Prostate gland (tissue), 2 donors: ENCODE data around the gene HBG1. TPM values are rescaled to one million over a fixed set of nuclear protein-coding genes. Genes with fewer than 3 reads are reported as not detected.

ENCODE experiments used
- DNase-seq: peaks from one replicate; pipeline ENCODE4 v3.0.0-alpha.2; 2019; ENCODE audit warnings: low spot score
- H3K27ac ChIP-seq, 2 donors: fragments of 200-600 bp; sonication (generic); 2 replicates each; pipeline ENCODE4 v1.5.1; 2017 to 2019
- H3K27me3 ChIP-seq: fragments of 200-600 bp; sonication (generic); replicated peaks from 2 replicates; pipeline ENCODE4 v1.5.1; 2019; ENCODE audit not compliant: insufficient read depth
- H3K36me3 ChIP-seq, 2 donors: fragments of 200-600 bp; sonication (generic); 1 replicate in 1 of 2; 2 replicates in 1 of 2; pipeline versions ENCODE4 v1.5.1 to v1.8.1; 2017 to 2019
- H3K4me1 ChIP-seq: fragments of 200-600 bp; sonication (generic); replicated peaks from 2 replicates; pipeline ENCODE4 v1.5.1; 2019
- H3K4me3 ChIP-seq, 2 donors: fragments of 200-600 bp; sonication (generic); 2 replicates each; pipeline ENCODE4 v1.5.1; 2017 to 2019
- H3K9me3 ChIP-seq: fragments of 200-600 bp; sonication (generic); 2 replicates; pipeline ENCODE4 v1.5.1; 2017
- CTCF ChIP-seq, 4 experiments: fragments of 200-600 bp in 2 of 4; fragments of 450-650 bp in 2 of 4; sonication (generic) in 2 of 4; IDR thresholded peaks; 1 replicate in 3 of 4; 2 replicates in 1 of 4; pipeline ENCODE4 v1.5.1; 2016 to 2019; ENCODE audit warnings: antibody characterized with exemption in 4 of 4, mild to moderate bottlenecking in 2 of 4, moderate library complexity in 2 of 4
- POLR2A ChIP-seq: fragments of 450-650 bp; IDR thresholded peaks from one replicate; pipeline ENCODE4 v1.6.1; 2016; ENCODE audit warnings: antibody characterized with exemption, mild to moderate bottlenecking
- POLR2AphosphoS5 ChIP-seq: sonication (generic); formaldehyde crosslinking; IDR thresholded peaks from one replicate; pipeline ENCODE4 v1.6.1; 2017; ENCODE audit warnings: antibody characterized with exemption
- WGBS: methylation state at CpG from one replicate; pipeline ENCODE4 v1.1.5; 2018; 5-methylcytosine and 5-hydroxymethylcytosine counted together
- intact Hi-C: fragments of 100-400 bp; cut with DNase I; formaldehyde crosslinking; loops from one replicate; pipeline ENCODE4 v1.14.2; 2022
- total RNA-seq, 2 donors: library from RNA; depleted of rRNA; stranded (reverse); fragments of >200 nt; gene quantifications; one replicate each; pipeline ENCODE4 v1.1.0, GENCODE V29; 2016

Gene HBG1
- total RNA-seq, 2 donors from 2014 or later = not detected

GRCh38 chr11:5274395-5274794 lies 24.7 kb upstream of the HBG1 start:
- TF ChIP-seq POLR2AphosphoS5 (no peak), CTCF (IDR thresholded peaks at IDR 0.05) (no peak), POLR2A (no peak)
- no peak for DNase-seq
- H3K36me3 ChIP-seq = no peaks in the 10 kb centered on the region
- no peaks in the 10 kb centered on the region for H3K27me3 ChIP-seq
- no peak overlapping the region for H3K4me3 ChIP-seq
- no peaks in the 10 kb centered on the region for H3K4me1 ChIP-seq
- H3K9me3 ChIP-seq = no peaks in the 10 kb centered on the region
- intact Hi-C loops = no loop called here
- no peak overlapping the region for H3K27ac ChIP-seq
- WGBS = 71% methylated on average over 5 of the region's 5 CpGs

- intact Hi-C loops = no loop called here
- no peak for TF ChIP-seq POLR2AphosphoS5
- TF ChIP-seq POLR2A = no peak
- no peak for TF ChIP-seq CTCF (IDR thresholded peaks at IDR 0.05)
- no peak overlapping the region for H3K27ac ChIP-seq
- 80% methylated on average over 4 of the region's 4 CpGs for WGBS
- DNase-seq = no peak
- H3K4me3 ChIP-seq = no peak overlapping the region
- no peaks in the 10 kb centered on the region for H3K36me3 ChIP-seq
- no peaks in the 10 kb centered on the region for H3K9me3 ChIP-seq
- no peaks in the 10 kb centered on the region for H3K4me1 ChIP-seq
- H3K27me3 ChIP-seq = no peaks in the 10 kb centered on the region
Observed at GRCh38 chr11:5272395-5273017, 22.8 kb upstream of the HBG1 start.

- TF ChIP-seq POLR2AphosphoS5 = no peak
- no peak for TF ChIP-seq POLR2A
- no peak for TF ChIP-seq CTCF (IDR thresholded peaks at IDR 0.05)
- Histone ChIP-seq H3K4me3 (no peak within 1 kb of the TSS), H3K27ac (no peak within 1 kb of the TSS), H3K4me1 (no peaks in the 10 kb centered on the region), H3K27me3 (no peaks in the 10 kb centered on the region), H3K9me3 (no peaks in the 10 kb centered on the region), H3K36me3 (no peaks in the 10 kb centered on the region)
- WGBS = 52% methylated on average over 4 of the region's 4 CpGs
- DNase-seq = no peak
- intact Hi-C loops = no loop called here
Observed at GRCh38 chr11:5269715-5270147, 20.1 kb upstream of the HBG1 start, which contains the start of gene HBE1. HBE1 (minus strand) TSS chr11:5269945; CDS start chr11:5269890, 55 bp downstream.

DNA sequence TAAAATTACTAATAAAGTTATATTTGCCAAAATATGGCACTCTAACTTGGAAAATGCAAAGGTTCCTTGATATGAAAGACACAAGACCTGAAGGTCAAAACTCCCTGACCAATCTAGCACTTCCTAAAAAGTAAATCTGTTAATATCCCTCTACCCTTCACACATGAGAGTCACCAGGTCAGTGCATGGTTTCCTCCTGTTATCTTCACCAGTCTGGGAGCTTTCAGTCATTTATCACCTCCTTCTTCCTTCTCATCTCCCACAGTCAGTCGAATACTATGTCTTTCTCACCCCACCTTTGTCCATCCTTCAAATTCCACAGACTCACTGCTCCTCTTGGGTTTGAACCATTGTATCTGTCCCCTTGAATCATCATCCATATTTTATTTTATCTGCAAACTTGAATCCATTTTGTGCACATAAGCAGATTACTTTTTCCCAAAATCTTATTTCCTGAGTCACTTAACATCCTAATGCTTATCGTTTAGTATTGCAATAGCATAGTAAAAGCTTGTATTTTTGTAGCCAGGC lies 17.4 kb upstream of the HBG1 start:
- intact Hi-C loops = no loop called here
- Histone ChIP-seq H3K4me1 (no peaks in the 10 kb centered on the region), H3K4me3 (no peak overlapping the region), H3K9me3 (no peaks in the 10 kb centered on the region), H3K27me3 (no peaks in the 10 kb centered on the region), H3K36me3 (no peaks in the 10 kb centered on the region), H3K27ac (no peak overlapping the region)
- TF ChIP-seq CTCF (IDR thresholded peaks at IDR 0.05) = no peak
- no peak for TF ChIP-seq POLR2AphosphoS5
- no peak for TF ChIP-seq POLR2A
- DNase-seq = no peak
- 87% methylated on average over 2 of the region's 2 CpGs for whole genome bisulfite sequencing

- intact Hi-C loops = no loop called here
- Histone ChIP-seq H3K36me3 (no peaks in the 10 kb centered on the region), H3K4me1 (no peaks in the 10 kb centered on the region), H3K27ac (no peak overlapping the region), H3K27me3 (no peaks in the 10 kb centered on the region), H3K4me3 (no peak overlapping the region), H3K9me3 (no peaks in the 10 kb centered on the region)
- DNase-seq = no peak
- TF ChIP-seq POLR2AphosphoS5 (no peak), POLR2A (no peak), CTCF (IDR thresholded peaks at IDR 0.05) (no peak)
Observed at GRCh38 chr11:5266609-5267008, 17.0 kb upstream of the HBG1 start.
